KOPT-K1 (cell line): ENCODE measurements around the gene ABCB9.

Experiments
- H3K27ac ChIP-seq: fragments of 200-600 bp; sonication (generic); 2 replicates; pipeline ENCODE4 v1.5.1; 2016; ENCODE audit warnings: antibody characterized with exemption, mild to moderate bottlenecking, low read depth, low read length; ENCODE audit not compliant: poor library complexity, severe bottlenecking
- H3K36me3 ChIP-seq: fragments of 200-600 bp; sonication (generic); 2 replicates; pipeline ENCODE4 v1.5.1; 2017; ENCODE audit warnings: antibody characterized with exemption, mild to moderate bottlenecking, low read length, moderate library complexity; ENCODE audit not compliant: insufficient read depth
- H3K9me3 ChIP-seq: fragments of 200-600 bp; sonication (generic); 2 replicates; pipeline ENCODE4 v1.5.1; 2017; ENCODE audit warnings: antibody characterized with exemption, low read length, mild to moderate bottlenecking; ENCODE audit not compliant: insufficient read depth, poor library complexity, severe bottlenecking

The ABCB9 gene

DNA sequence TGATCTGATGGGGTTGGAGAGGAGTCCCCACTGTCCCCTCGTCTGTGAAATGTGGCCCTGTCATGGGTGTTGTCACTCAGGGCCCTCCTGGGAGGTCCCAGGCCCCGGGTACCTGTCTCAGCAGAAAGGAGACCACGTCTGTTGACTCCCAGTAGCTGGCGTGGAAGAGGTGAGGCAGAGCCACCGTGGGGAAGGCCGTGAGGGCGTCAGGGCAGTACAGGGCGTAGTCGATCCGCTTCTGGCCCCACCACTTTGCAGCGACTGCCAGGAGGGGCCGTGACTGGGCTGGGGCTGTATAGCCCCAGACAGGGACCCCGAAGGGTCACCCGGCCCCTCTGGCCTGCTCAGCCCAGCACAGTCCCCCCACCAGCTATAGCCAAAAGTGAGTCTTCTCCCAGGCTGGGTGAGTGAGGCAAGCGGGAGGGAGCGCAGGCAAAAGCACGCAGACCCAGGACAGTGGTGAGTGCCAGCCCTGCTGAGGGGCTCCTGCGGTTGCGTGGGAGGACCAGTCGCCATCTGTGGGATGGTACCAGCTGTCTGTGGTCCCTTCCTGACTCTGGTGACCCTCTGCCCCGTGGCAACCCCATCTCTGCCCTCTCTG is 22.4 kb upstream of the ABCB9 start:
- H3K36me3 ChIP-seq, result peaks cover 97% of the 10 kb centered on the region
- H3K27ac ChIP-seq, result no peak overlapping the region

DNA sequence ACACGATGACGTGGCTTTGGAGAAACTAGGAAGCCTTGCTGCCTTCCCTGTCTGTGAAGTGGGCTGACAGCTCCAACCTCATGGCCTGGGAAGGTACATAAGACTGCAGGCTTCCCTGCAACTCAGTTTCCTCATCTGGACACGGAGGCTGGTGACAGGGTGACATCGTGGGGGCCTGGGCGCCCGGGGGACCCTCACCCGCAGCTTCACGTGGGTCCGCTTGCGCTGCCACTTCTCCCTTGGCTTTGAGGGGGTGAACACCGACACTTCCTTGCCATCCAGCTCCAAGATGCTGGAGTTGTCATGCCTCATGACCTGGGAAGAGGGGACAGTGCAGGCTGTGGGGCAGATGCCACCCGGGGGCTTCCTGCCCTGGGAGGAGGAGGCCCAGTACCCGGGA is 21.8 kb upstream of the ABCB9 start:
- H3K36me3 ChIP-seq, result peaks cover 97% of the 10 kb centered on the region
- no peak overlapping the region for H3K27ac ChIP-seq
- no peaks in the 10 kb centered on the region for H3K9me3 ChIP-seq

More for the DNA sequence above, 22.4 kb upstream of the ABCB9 start:
- H3K9me3 ChIP-seq, result no peaks in the 10 kb centered on the region

DNA sequence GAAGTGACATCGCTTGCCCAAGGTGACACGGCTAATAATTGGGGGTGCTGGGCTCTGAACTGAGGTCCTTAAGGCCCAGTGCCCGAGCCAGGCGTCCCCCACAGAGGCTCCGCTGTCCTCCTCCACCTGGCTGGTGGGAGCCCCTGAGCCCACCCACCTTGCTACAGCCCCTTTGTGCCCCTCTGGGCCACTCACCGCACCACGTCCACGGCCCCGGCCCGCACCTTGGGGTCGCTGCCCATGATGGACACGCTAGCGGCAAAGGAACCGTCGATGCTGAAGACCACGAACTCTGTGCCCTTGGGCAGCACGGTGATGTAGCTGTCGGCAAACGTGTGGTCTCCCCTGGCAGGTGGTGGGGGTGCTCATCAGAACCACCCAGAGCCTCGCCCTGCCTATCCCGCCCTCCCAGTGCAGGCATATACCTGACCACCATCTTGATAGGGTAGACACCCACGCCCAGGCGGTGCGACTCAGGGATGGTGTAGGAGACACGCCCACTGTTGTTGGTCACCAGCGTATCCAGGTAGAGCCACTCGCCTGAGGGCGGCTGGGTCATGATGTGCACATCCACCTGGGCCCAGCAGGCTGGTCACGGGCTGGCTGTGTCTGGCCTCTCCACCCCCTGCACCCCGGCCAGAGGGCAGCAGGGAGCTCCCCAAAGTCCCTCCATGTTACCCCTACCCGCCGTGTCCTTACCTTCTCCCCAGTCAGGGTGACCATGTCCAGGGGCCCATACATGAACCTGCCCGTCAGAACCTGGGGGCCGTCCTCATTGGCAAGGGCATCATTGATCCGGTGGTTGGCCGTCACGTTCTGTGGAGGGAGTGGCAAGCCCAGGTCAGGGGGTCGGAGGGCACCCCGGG is 21.1 kb upstream of the ABCB9 start:
- H3K9me3 ChIP-seq, result no peaks in the 10 kb centered on the region
- H3K36me3 ChIP-seq, result peaks cover 98% of the 10 kb centered on the region

DNA sequence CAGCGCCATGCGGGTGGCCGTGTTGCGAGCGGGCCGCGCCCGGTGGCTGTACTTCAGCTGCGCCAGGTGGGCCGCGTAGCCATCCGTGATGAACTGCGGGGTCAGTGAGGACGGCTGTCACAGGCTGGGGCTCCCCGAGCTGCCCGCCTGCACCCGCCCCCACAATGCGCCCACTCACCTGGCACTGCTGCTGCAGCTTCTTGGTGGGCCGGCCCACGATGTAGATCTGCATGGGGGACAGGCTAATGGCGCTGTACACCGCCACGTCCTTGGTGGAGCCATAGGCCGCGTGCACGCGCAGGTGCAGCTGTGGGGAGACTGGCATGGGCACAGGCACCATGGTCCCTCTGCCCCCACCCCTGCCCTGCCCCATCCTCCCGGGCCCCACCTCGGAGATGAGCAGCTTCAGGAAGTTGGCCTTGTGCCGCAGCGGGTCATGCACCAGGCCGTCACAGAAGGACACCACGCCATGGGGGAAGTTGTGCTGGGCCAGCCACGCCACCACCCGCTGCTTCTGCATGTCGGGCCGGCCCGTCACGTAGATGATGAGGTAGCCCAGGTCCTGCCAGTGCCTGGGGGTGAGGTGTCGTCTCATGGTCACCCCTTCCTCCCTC is 20.1 kb upstream of the ABCB9 start:
- H3K36me3 ChIP-seq, result peaks cover 96% of the 10 kb centered on the region
- no peaks in the 10 kb centered on the region for H3K9me3 ChIP-seq
- no peak overlapping the region for H3K27ac ChIP-seq

More for the DNA sequence above, 21.1 kb upstream of the ABCB9 start:
- no peak overlapping the region for H3K27ac ChIP-seq

DNA sequence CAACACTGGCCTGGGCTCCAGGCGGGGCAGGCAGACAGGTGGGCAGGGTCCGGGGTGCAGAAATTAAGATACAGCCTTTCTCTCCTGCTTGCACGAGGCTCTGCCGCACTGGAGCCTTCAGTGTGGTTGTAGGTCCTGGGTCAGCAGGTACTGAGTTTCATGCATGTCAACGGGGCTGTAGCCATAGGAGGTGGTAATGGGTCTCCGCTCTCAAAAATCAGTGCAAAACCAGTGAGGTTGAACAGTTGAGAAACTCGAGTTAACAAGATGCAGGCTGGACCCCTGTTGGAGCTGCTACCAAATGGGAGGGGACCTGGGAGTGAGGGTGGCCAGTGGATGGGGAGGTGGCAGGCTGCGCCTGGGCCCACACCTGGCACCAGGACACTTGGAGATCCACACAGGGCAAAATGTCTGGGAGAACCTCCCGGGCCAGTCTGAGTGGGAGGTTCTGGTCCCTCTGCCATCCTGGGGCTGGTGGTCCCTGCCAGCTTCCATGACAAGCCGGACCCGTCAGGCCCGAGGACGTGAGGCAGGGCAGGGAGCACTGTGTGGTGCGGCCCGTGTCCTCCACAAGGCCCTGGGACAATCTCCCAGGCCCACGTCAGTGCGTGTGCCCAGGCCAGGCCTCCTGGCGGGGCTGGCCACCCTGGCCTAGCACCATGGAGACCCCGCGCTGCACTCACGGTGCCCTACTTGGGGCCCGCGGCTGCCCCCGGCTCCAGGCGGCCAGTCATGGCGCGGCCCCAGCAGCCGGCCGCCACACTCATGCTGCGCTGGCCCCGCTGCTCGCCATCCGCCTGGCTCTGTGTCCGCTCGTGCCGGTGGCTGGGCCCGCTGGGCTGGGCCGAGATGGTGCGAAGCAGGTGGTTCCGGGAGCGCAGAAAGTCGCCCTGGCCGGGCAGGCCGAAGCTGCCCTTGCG is 19.3 kb upstream of the ABCB9 start:
- H3K9me3 ChIP-seq, result no peaks in the 10 kb centered on the region
- no peak overlapping the region for H3K27ac ChIP-seq
- H3K36me3 ChIP-seq, result peaks cover 88% of the 10 kb centered on the region

DNA sequence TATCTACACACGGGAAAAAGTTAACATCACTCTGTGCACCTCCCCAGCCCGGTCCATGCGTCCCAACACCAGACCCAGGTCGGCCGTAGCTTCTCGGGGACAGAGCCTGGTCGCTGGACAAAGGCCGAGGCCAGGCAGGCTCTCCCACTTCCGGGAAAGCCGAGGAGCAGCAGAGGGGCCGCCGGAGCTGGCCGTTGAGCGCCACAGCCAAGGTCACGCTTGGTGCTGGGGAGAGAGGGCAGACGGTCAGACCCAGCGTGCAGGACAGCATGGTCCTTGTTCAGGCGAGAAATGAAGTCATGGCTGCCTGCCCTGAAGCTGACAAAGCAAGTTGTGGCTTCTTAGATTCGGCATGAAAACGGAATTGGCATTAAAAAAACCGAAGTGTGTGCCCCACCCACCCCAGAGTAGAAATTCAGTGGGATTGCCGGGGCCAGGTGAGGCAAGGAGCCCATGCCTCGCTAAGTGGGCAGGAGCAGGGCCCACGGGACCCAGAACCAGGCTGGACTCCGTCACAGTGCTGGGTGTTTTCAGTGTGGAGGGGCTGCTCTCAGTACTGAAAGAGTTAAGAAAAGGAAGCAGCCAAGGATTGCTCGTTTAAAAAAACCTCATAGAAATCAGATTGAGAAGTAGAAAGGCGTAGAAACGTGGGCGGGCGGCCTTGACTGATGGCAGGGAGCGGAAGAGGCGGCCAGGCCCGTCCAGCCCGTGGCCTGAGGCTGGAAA is 18.5 kb upstream of the ABCB9 start:
- Histone ChIP-seq H3K9me3 (no peaks in the 10 kb centered on the region), H3K36me3 (peaks cover 80% of the 10 kb centered on the region), H3K27ac (no peak overlapping the region)

DNA sequence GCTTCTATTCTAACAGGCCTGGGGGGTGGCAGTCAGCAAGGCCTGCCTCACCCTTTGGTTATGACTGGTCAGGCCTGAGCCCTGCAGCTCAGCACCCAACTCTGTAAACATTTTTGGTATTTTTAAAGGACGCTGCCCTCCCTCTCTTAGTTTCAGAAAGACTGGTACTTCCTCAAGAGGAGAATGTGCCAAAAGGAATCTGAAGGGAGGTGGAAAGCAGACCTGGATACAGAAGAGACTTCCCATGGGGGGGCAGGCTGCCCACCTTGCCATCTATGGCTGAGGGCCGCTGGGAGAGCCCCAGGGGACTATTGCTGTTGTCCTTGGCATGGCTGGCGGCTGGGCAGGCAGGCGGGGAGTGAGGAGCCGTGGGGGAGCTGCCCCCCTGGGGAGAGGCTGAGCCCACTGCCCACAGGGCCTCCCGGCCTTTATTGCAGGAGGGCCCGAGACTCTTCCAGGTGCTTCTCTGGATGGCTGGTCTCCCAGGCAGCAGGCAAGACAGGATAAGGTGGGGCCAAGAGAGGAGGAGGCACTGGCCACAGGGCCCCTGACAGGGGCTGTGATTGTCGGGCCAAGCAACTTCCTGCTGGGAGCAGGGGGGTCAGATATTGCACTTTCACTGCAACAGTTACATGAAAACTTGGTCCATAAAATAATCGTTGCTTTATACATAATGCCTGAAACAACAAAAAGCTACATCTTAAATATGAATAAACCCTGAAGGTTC is 17.7 kb upstream of the ABCB9 start:
- Histone ChIP-seq H3K9me3 (no peaks in the 10 kb centered on the region), H3K36me3 (peaks cover 77% of the 10 kb centered on the region), H3K27ac (no peak overlapping the region)

DNA sequence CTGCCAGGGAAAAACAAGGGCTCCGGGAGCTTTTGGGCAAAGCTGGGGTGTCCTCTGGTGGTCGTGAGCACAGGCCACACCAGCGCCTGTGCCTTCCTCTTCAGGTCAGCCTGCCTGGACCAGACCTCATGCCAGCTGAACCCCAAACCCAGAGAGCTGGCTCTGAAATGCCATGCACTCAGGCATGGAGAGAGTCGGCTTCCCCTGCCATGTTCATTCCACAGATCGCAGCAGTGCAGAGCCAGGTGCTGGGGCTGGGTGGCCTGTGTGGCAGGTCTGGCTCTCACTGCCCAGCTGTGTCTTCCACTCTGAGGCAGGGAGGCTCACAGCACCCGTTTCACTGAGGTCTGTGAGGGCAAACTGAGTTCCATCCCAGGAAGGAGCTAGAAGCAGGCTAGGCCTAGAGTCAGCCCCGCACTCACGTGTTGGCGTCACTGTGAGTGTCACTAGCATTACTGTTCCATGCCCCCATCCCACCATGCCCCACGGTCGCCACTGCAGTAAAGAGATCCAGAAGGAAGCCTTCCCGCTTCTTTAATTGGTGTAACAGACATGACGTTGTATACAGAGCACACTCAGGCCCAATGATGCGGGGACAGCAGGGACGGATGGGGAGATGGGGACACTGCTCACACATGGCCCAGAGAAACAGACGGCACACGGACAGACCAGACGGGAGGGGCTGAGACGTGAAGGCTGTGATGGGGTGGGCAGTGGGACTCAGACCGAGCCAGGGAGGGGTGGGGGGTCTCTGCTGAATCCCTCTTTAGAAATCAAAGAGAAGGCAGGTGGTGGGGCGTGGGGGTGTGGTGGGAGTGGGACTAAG is 16.9 kb upstream of the ABCB9 start:
- Histone ChIP-seq H3K9me3 (no peaks in the 10 kb centered on the region), H3K27ac (no peak overlapping the region), H3K36me3 (peaks cover 76% of the 10 kb centered on the region)

DNA sequence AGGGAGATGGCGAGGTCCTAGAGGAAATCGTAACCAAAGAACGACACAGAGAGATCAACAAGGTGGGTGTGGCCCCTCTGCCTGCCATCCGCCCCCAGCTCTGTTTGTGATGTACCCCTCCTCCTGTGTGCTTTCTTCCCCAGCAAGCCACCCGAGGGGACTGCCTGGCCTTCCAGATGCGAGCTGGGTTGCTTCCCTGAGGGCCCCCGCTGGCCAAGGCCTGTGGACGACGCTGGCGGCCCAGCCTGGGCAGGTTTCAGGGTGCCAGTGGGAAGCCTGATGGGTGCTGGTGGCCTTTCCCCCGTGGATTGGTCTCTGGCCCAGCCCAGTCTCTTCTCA is 16.2 kb upstream of the ABCB9 start:
- no peaks in the 10 kb centered on the region for H3K9me3 ChIP-seq
- H3K36me3 ChIP-seq, result peaks cover 76% of the 10 kb centered on the region
- H3K27ac ChIP-seq, result no peak overlapping the region

DNA sequence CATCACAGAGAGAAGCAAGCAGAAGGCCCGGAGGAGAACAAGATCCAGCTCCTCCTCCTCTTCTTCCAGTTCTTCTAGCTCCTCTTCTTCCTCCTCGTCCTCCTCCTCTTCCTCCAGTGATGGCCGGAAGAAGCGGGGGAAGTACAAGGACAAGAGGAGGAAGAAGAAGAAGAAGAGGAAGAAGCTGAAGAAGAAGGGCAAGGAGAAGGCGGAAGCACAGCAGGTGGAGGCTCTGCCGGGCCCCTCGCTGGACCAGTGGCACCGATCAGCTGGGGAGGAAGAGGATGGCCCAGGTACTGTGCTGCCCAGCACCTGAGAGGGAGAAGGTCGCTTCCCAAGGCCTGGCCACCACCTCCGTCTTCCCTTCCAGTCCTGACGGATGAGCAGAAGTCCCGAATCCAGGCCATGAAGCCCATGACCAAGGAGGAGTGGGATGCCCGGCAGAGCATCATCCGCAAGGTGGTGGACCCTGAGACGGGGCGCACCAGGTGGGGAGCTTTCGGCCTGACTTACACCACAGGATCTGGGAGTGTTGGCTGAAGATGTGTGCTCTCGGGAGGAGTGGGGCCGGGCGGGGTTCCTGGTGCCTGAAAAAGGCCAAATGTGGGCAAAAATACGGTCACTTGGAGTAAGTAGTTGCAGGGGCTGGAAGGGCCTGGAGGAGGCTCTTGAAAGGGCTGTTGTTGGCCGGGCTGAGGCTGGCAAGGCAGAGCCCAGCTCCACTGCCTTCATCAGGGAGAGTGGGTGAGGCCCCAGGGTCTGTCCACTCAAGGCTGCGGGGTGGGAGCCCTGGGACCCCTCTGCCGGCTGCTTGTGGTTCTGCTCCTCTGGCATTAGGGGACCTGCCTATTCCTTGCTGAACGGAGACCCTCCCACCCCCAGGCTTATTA is 15.6 kb upstream of the ABCB9 start:
- Histone ChIP-seq H3K36me3 (peaks cover 76% of the 10 kb centered on the region), H3K9me3 (no peaks in the 10 kb centered on the region), H3K27ac (peak overlapping the region; percentile 90)

DNA sequence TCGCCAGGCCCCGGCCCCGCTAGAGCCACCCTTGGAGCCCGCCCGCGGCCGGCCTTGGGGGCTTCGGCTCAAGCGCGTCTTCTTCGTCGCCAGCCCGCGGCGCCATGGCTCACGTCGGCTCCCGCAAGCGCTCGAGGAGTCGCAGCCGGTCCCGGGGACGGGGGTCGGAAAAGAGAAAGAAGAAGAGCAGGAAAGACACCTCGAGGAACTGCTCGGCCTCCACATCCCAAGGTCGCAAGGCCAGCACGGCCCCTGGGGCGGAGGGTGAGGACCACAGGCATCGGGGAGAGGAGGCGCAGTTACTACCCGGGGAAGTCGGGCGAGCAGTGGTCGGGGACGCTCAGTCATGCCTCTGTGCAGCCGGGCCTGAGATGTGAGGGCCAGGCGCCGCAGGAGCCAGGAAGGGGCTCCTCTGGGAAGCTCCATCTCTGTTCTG is 14.8 kb upstream of the ABCB9 start:
- peaks cover 71% of the 10 kb centered on the region for H3K36me3 ChIP-seq
- H3K9me3 ChIP-seq, result no peaks in the 10 kb centered on the region
- H3K27ac ChIP-seq, result peak overlapping the region; percentile 90

DNA sequence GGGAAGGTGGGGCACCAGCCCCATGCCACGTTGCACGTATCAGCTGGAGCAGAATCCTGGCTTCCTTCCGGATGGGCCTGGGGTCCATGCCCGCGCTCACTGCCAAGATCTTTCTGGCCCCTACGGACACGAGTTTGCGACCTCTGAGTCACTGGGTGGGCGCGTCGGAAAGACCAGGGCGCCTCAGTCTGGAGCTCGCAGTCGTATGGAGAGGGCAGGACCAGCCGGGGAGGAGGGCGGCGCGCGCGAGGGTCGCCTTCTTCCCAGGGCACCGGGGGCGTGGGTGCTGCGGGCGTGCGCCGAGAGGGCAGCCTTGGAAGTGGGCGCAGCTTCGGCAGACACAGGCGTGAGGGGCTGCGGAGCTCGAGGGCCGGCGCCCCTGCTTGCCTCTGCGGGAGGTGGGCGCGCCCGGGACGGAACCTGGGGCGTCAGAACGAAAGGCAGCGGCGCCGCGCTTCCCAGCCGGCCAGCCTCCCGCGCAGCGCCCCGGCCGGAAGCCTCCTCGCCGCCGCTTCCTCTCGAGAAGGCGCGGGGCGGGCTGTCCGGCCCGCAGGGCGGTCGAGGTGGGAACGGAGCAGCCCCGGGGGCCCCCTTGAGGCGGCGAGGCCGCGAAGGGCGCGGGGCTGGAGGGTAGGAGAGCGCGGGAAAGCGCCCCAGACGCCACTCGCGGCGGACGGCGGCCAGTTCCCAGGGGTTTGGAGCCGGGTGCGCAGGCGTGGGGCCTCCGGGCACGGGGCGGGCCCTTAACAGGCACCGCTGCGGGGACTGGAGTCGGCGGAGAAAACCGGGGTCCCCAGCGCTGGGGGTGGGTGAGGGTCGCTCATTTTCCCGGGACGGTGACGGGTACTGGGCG is 14.1 kb upstream of the ABCB9 start, which contains the start of gene ARL6IP4:
Gene ARL6IP4, plus strand, starts transcription at position 499 of the 853 bp plus-strand sequence. CDS start 459 bp downstream, outside the sequence.
- Histone ChIP-seq H3K36me3 (peaks cover 65% of the 10 kb centered on the region), H3K27ac (peak within 1 kb of the TSS; percentile 90)

More for the DNA sequence above, 14.1 kb upstream of the ABCB9 start, which contains the start of gene ARL6IP4:
- no peaks in the 10 kb centered on the region for H3K9me3 ChIP-seq
